IMR-90 (cell line): ENCODE data around the gene LRCOL1. TPM values are rescaled to one million over a fixed set of nuclear protein-coding genes. Genes with fewer than 3 reads are reported as not detected.

ENCODE experiments used
- ATAC-seq: fragments of 200-7000 bp; cut with Tn5 transposase; 2 replicates; pipeline ENCODE4 v1.9.1; 2020; ENCODE audit warnings: low read depth, mild to moderate bottlenecking, moderate library complexity
- BruUV-seq: library from RNA; stranded (reverse); fragments of 400-500 nt; replicated peaks from 2 replicates; lab custom pipeline; 2021; lab: Mats Ljungman, UMichigan
- CTCF ChIA-PET: fragments of 300-600 bp; formaldehyde crosslinking; extraction: SDS; loops from one replicate; lab custom pipeline; 2021; ENCODE audit warnings: antibody characterized with exemption; lab: Yijun Ruan, JAX
- POLR2A ChIA-PET: fragments of 300-600 bp; sonication (Branson Sonifier 250); formaldehyde crosslinking; loops from one replicate; lab custom pipeline; 2022; ENCODE audit warnings: antibody characterized with exemption; ENCODE audit not compliant: unreplicated experiment; lab: Charles Lee
- DNase-seq: peaks from one replicate; pipeline ENCODE4 v3.0.0; 2013
- H2AFZ ChIP-seq: replicated peaks from 2 replicates; pipeline ENCODE3; 2013; ENCODE audit warnings: low read length, mild to moderate bottlenecking; ENCODE audit not compliant: poor library complexity
- H2AK5ac ChIP-seq: 2 replicates; pipeline ENCODE4 v1.6.1; 2013; ENCODE audit warnings: low read depth, low read length, inconsistent platforms
- H2AK9ac ChIP-seq: replicated peaks from 2 replicates; pipeline ENCODE3; 2013; ENCODE audit warnings: mild to moderate bottlenecking, low read depth, low read length, moderate library complexity; ENCODE audit not compliant: poor library complexity
- H2BK120ac ChIP-seq: 2 replicates; pipeline ENCODE4 v1.6.1; 2013; ENCODE audit warnings: low read depth, low read length, inconsistent platforms
- H2BK15ac ChIP-seq: 3 replicates; pipeline ENCODE4 v1.6.1; 2013; ENCODE audit warnings: low read depth, low read length, inconsistent platforms
- H2BK20ac ChIP-seq: 2 replicates; pipeline ENCODE4 v1.6.1; 2013; ENCODE audit warnings: low read depth, mild to moderate bottlenecking, inconsistent platforms, low read length, moderate library complexity
- H2BK5ac ChIP-seq: 2 replicates; pipeline ENCODE4 v1.6.1; 2013; ENCODE audit warnings: mild to moderate bottlenecking, low read depth, low read length, inconsistent platforms; ENCODE audit not compliant: poor library complexity, severe bottlenecking
- H3K14ac ChIP-seq: replicated peaks from 2 replicates; pipeline ENCODE4 v1.6.1; 2013; ENCODE audit warnings: low read depth, low read length, inconsistent platforms
- H3K18ac ChIP-seq: 2 replicates; pipeline ENCODE4 v1.6.1; 2013; ENCODE audit warnings: low read depth, low read length, control low read depth
- H3K23ac ChIP-seq: 2 replicates; pipeline ENCODE4 v1.6.1; 2013; ENCODE audit warnings: low read depth, low read length, inconsistent platforms
- H3K27ac ChIP-seq: 2 replicates; pipeline ENCODE4 v1.5.1; 2013; ENCODE audit warnings: mild to moderate bottlenecking, control low read depth, low read length; ENCODE audit not compliant: insufficient read depth
- H3K27me3 ChIP-seq: 2 replicates; pipeline ENCODE4 v1.6.1; 2013; ENCODE audit warnings: low read length; ENCODE audit not compliant: control insufficient read depth, insufficient read depth
- H3K36me3 ChIP-seq: 2 replicates; pipeline ENCODE4 v1.6.1; 2013; ENCODE audit warnings: low read length, mixed read lengths; ENCODE audit not compliant: control insufficient read depth, insufficient read depth
- H3K4ac ChIP-seq: 2 replicates; pipeline ENCODE4 v1.6.1; 2013; ENCODE audit warnings: low read depth, low read length, inconsistent platforms
- H3K4me1 ChIP-seq: 2 replicates; pipeline ENCODE4 v1.6.1; 2013; ENCODE audit warnings: low read length, mixed read lengths; ENCODE audit not compliant: control insufficient read depth, insufficient read depth
- H3K4me2 ChIP-seq: 2 replicates; pipeline ENCODE4 v1.6.1; 2013; ENCODE audit warnings: low read depth, mild to moderate bottlenecking, control low read depth, low read length, moderate library complexity
- H3K4me3 ChIP-seq: 2 replicates; pipeline ENCODE4 v1.5.1; 2013; ENCODE audit warnings: low read depth, mild to moderate bottlenecking, control low read depth, low read length, moderate library complexity; ENCODE audit not compliant: insufficient read depth
- H3K56ac ChIP-seq: 2 replicates; pipeline ENCODE4 v1.6.1; 2013; ENCODE audit warnings: low read length, inconsistent platforms; ENCODE audit not compliant: insufficient read depth; ENCODE audit errors: extremely low read depth
- H3K79me1 ChIP-seq, 2 experiments: 2 replicates each; pipeline ENCODE4 v1.6.1; 2013; ENCODE audit warnings: low read length in 2 of 2, inconsistent platforms in 1 of 2, low read depth in 1 of 2
- H3K9ac ChIP-seq: 2 replicates; pipeline ENCODE4 v1.6.1; 2013; ENCODE audit warnings: low read depth, low read length, control low read depth
- H3K9me1 ChIP-seq: 2 replicates; pipeline ENCODE4 v1.6.1; 2013; ENCODE audit warnings: low read length, inconsistent platforms; ENCODE audit not compliant: insufficient read depth
- H3K9me3 ChIP-seq: 2 replicates; pipeline ENCODE4 v1.6.1; 2013; ENCODE audit warnings: low read length; ENCODE audit not compliant: control insufficient read depth, insufficient read depth
- H4K20me1 ChIP-seq: 2 replicates; pipeline ENCODE4 v1.6.1; 2013; ENCODE audit warnings: low read length, inconsistent platforms; ENCODE audit not compliant: insufficient read depth
- H4K5ac ChIP-seq: 2 replicates; pipeline ENCODE4 v1.6.1; 2013; ENCODE audit warnings: mild to moderate bottlenecking, low read depth, low read length, control low read depth
- H4K8ac ChIP-seq, 2 experiments: 2 replicates each; pipeline ENCODE4 v1.6.1; 2013; ENCODE audit warnings: low read depth in 2 of 2, low read length in 2 of 2, control low read depth in 1 of 2, inconsistent platforms in 1 of 2
- H4K91ac ChIP-seq: 2 replicates; pipeline ENCODE4 v1.6.1; 2013; ENCODE audit warnings: low read depth, low read length, inconsistent platforms; ENCODE audit not compliant: insufficient read depth
- BHLHE40 ChIP-seq: fragments of 150-350 bp; IDR thresholded peaks from 2 replicates; pipeline ENCODE4 v1.6.1; 2016; ENCODE audit warnings: mild to moderate bottlenecking, low read depth, low read length
- CEBPB ChIP-seq: IDR thresholded peaks from 2 replicates; pipeline ENCODE4 v1.6.1; 2012; ENCODE audit warnings: low read depth, low read length, improper control_type of control experiment
- CHD1 ChIP-seq: IDR thresholded peaks from 2 replicates; pipeline ENCODE4 v1.6.1; 2012; ENCODE audit warnings: low read depth, low read length, improper control_type of control experiment
- CTCF ChIP-seq: conservative IDR thresholded peaks from 2 replicates; pipeline ENCODE4 v1.5.1; 2012; ENCODE audit warnings: mild to moderate bottlenecking, low read depth, low read length, improper control_type of control experiment
- ELK1 ChIP-seq: fragments of 150-350 bp; IDR thresholded peaks from 2 replicates; pipeline ENCODE4 v1.6.1; 2016; ENCODE audit warnings: low read depth, mild to moderate bottlenecking, low read length, moderate library complexity, borderline replicate concordance
- FOS ChIP-seq: fragments of 150-350 bp; IDR thresholded peaks from 2 replicates; pipeline ENCODE4 v1.6.1; 2016; ENCODE audit warnings: low read depth, low read length
- MAFK ChIP-seq: IDR thresholded peaks from 2 replicates; pipeline ENCODE4 v1.6.1; 2012; ENCODE audit warnings: low read depth, low read length, improper control_type of control experiment
- MAZ ChIP-seq: IDR thresholded peaks from 2 replicates; pipeline ENCODE4 v1.6.1; 2012; ENCODE audit warnings: low read depth, mild to moderate bottlenecking, low read length, improper control_type of control experiment, moderate library complexity, borderline replicate concordance
- MXI1 ChIP-seq: IDR thresholded peaks from 2 replicates; pipeline ENCODE4 v1.6.1; 2012; ENCODE audit warnings: low read depth, mild to moderate bottlenecking, low read length, moderate library complexity, borderline replicate concordance
- NFE2L2 ChIP-seq: fragments of 150-350 bp; IDR thresholded peaks from 2 replicates; pipeline ENCODE4 v1.6.1; 2016; ENCODE audit warnings: low read depth, mild to moderate bottlenecking, low read length
- POLR2A ChIP-seq: IDR thresholded peaks from 2 replicates; pipeline ENCODE4 v1.6.1; 2012; ENCODE audit warnings: mild to moderate bottlenecking, low read depth, low read length
- RAD21 ChIP-seq: IDR thresholded peaks from 2 replicates; pipeline ENCODE4 v1.6.1; 2012; ENCODE audit warnings: low read length, improper control_type of control experiment
- RCOR1 ChIP-seq: IDR thresholded peaks from 2 replicates; pipeline ENCODE4 v1.6.1; 2012; ENCODE audit warnings: mild to moderate bottlenecking, low read length, improper control_type of control experiment; ENCODE audit not compliant: insufficient replicate concordance
- RFX5 ChIP-seq: IDR thresholded peaks from 2 replicates; pipeline ENCODE4 v1.8.0; 2012; ENCODE audit warnings: low read depth, mild to moderate bottlenecking, low read length, moderate library complexity
- SMC3 ChIP-seq: fragments of 150-350 bp; IDR thresholded peaks from 2 replicates; pipeline ENCODE4 v1.6.1; 2016; ENCODE audit warnings: low read depth, mild to moderate bottlenecking, antibody characterized with exemption, low read length, moderate library complexity
- USF2 ChIP-seq: fragments of 150-350 bp; IDR thresholded peaks from 2 replicates; pipeline ENCODE4 v1.6.1; 2017; ENCODE audit warnings: mild to moderate bottlenecking, antibody characterized with exemption, low read length, low read depth
- WGBS, 2 experiments: methylation state at CpG; one replicate each; pipeline versions ENCODE4 v1.1.5 to v1.1.7; 2013; ENCODE audit warnings: missing lambda C conversion rate in 2 of 2; ENCODE audit not compliant: insufficient read length in 1 of 2; ENCODE audit errors: extremely low coverage in 2 of 2; 5-methylcytosine and 5-hydroxymethylcytosine counted together
- dilution Hi-C: fragments of 300-500 bp; cut with HindIII; formaldehyde crosslinking; loops from one replicate; pipeline ENCODE4 v1.14.3; 2018; ENCODE audit warnings: low sequenced_read_pairs; ENCODE audit not compliant: unreplicated experiment
- in situ Hi-C: fragments of 300-500 bp; cut with MboI; formaldehyde crosslinking; loops from 3 replicates; pipeline ENCODE4 v1.14.3; 2019; ENCODE audit warnings: low sequenced_read_pairs, inconsistent platforms, mixed read lengths
- intact Hi-C: fragments of 100-400 bp; cut with micrococcal nuclease; formaldehyde crosslinking; loops from 2 replicates; pipeline ENCODE4 v1.10.0; 2022
- polyA plus RNA-seq, 3 experiments: library from polyadenylated mRNA; depleted of rRNA; stranded (reverse); fragments of >200 nt; gene quantifications; 2 replicates each; pipeline ENCODE4 v1.2.3, GENCODE V29; 2012; ENCODE audit warnings: low replicate concordance in 1 of 3
- total RNA-seq: library from RNA; depleted of rRNA; stranded (reverse); fragments of >200 nt; gene quantifications from 2 replicates; pipeline ENCODE4 v1.2.3, GENCODE V29; 2012

The LRCOL1 gene
- total and polyA plus RNA-seq, 2 of the 4 experiments (the other 2 are of a cell fraction), result 1.0 TPM; not detected in 1

GRCh38 chr12:132617135-132617701 is 6.8 kb upstream of the LRCOL1 start:
- intact Hi-C loops, result loop anchor here (5.0 kb wide), 1 partner anchor 465 kb away; no protein-coding TSS in a partner anchor
- H3K27me3 ChIP-seq, result peaks cover 42% of the 10 kb centered on the region

More at GRCh38 chr12:132617135-132617701, 6.8 kb upstream of the LRCOL1 start:
- Histone ChIP-seq H3K56ac (no peak overlapping the region), H3K36me3 (no peaks in the 10 kb centered on the region), H2BK5ac (no peak overlapping the region), H3K9me1 (peaks cover under 1% of the 10 kb centered on the region; the same call in 1 of the 2 replicates), H2AK9ac (no peak overlapping the region), H3K27ac (no peak overlapping the region), H3K4me3 (no peak overlapping the region), H3K9ac (no peak overlapping the region), H3K14ac (no peak overlapping the region), H4K91ac (no peak overlapping the region), H3K4me1 (peaks cover under 1% of the 10 kb centered on the region; the same call in 1 of the 2 replicates), H3K4me2 (no peak overlapping the region), H2AK5ac (no peak overlapping the region), H4K20me1 (no peaks in the 10 kb centered on the region), H2BK15ac (no peak overlapping the region), H4K8ac (no peak overlapping the region), H3K4ac (no peak overlapping the region), H3K9me3 (peaks cover 20% of the 10 kb centered on the region), H3K18ac (no peak overlapping the region), H3K79me1 (no peaks in the 10 kb centered on the region), H2AFZ (no peak overlapping the region), H4K5ac (no peak overlapping the region), H3K23ac (no peak overlapping the region), H2BK20ac (no peak overlapping the region), H2BK120ac (no peak overlapping the region)
- POLR2A ChIA-PET, result no interaction called here
- CTCF ChIA-PET, result interaction anchor here (1.3 to 1.5 kb wide), 2 partner anchors 22 to 464 kb away, joined by 4 to 5 read pairs; no protein-coding TSS in a partner anchor
- DNase-seq, result no peak
- no TSS peak for BruUV-seq
- in situ Hi-C loops (loop anchor here (5.0 kb wide), 1 partner anchor 200 kb away; no protein-coding TSS in a partner anchor), dilution Hi-C loops (no loop called here)
- TF ChIP-seq ELK1 (no peak), USF2 (no peak), MAFK (no peak), CTCF (no peak), SMC3 (no peak), MXI1 (no peak), RFX5 (no peak), NFE2L2 (no peak), CEBPB (no peak), CHD1 (no peak), POLR2A (no peak), RCOR1 (no peak), MAZ (no peak), FOS (no peak), RAD21 (no peak), BHLHE40 (no peak)
- WGBS, 2 experiments, result 83% methylated on average over 2 of the region's 4 CpGs; no CpG with 5 or more reads in 1 of the 2 experiments
- no peak for ATAC-seq
